Astrocyte (in vitro differentiated cells and primary cell): ENCODE results near the gene SLC2A13. TPM values are rescaled to one million over a fixed set of nuclear protein-coding genes. Genes with fewer than 3 reads are reported as not detected.

Experiments
- DNase-seq: peaks from one replicate; pipeline ENCODE4 v3.0.0-alpha.2; 2010; ENCODE audit warnings: low read depth
- FAIRE-seq: peaks from 2 replicates; lab custom pipeline; 2011; peaks lifted over from hg19 to GRCh38; lab: Jason Lieb, UNC
- H2AFZ ChIP-seq: 2 replicates; pipeline ENCODE4 v1.6.0; 2012; ENCODE audit warnings: low read depth, low read length, inconsistent platforms
- H3K27ac ChIP-seq: 2 replicates; pipeline ENCODE4 v1.5.1; 2011; ENCODE audit warnings: low read depth, low read length, inconsistent platforms
- H3K27me3 ChIP-seq: 2 replicates; pipeline ENCODE4 v1.6.0; 2011; ENCODE audit warnings: low read length, inconsistent platforms; ENCODE audit not compliant: insufficient read depth
- H3K36me3 ChIP-seq: 2 replicates; pipeline ENCODE4 v1.5.1; 2011; ENCODE audit warnings: low read length, inconsistent platforms; ENCODE audit not compliant: insufficient read depth
- H3K4me1 ChIP-seq: 2 replicates; pipeline ENCODE4 v1.5.1; 2011; ENCODE audit warnings: low read length, inconsistent platforms; ENCODE audit not compliant: insufficient read depth
- H3K4me2 ChIP-seq: 2 replicates; pipeline ENCODE4 v1.6.0; 2012; ENCODE audit warnings: low read length, inconsistent platforms
- H3K4me3 ChIP-seq: 2 replicates; pipeline ENCODE4 v1.5.1; 2011; ENCODE audit warnings: low read depth, mild to moderate bottlenecking, low read length, inconsistent platforms; ENCODE audit not compliant: insufficient read depth
- H3K79me2 ChIP-seq: 2 replicates; pipeline ENCODE4 v1.6.0; 2012; ENCODE audit warnings: mild to moderate bottlenecking, low read length, inconsistent platforms; ENCODE audit not compliant: insufficient read depth
- H3K9ac ChIP-seq: 2 replicates; pipeline ENCODE4 v1.6.0; 2012; ENCODE audit warnings: mild to moderate bottlenecking, low read length, inconsistent platforms
- H3K9me3 ChIP-seq: 2 replicates; pipeline ENCODE4 v1.5.1; 2012; ENCODE audit warnings: low read depth, mild to moderate bottlenecking, low read length, inconsistent platforms; ENCODE audit not compliant: insufficient read depth
- H4K20me1 ChIP-seq: 2 replicates; pipeline ENCODE4 v1.6.0; 2012; ENCODE audit warnings: low read length, inconsistent platforms; ENCODE audit not compliant: insufficient read depth
- H3K27ac Mint-ChIP-seq: one replicate; pipeline ENCODE4 v1.8.0; 2021; ENCODE audit warnings: mild to moderate bottlenecking, mixed read lengths; ENCODE audit not compliant: unreplicated experiment
- H3K27me3 Mint-ChIP-seq: one replicate; pipeline ENCODE4 v1.8.0; 2021; ENCODE audit warnings: low read depth, mixed read lengths; ENCODE audit not compliant: unreplicated experiment
- H3K36me3 Mint-ChIP-seq: one replicate; pipeline ENCODE4 v1.8.0; 2021; ENCODE audit warnings: low read depth, mixed read lengths; ENCODE audit not compliant: unreplicated experiment
- H3K4me1 Mint-ChIP-seq: one replicate; pipeline ENCODE4 v1.8.0; 2021; ENCODE audit warnings: low read depth, mixed read lengths; ENCODE audit not compliant: unreplicated experiment
- H3K4me3 Mint-ChIP-seq: one replicate; pipeline ENCODE4 v1.8.0; 2021; ENCODE audit warnings: mild to moderate bottlenecking, moderate library complexity, mixed read lengths; ENCODE audit not compliant: unreplicated experiment
- H3K9me3 Mint-ChIP-seq: one replicate; pipeline ENCODE4 v1.8.0; 2021; ENCODE audit warnings: mild to moderate bottlenecking, mixed read lengths; ENCODE audit not compliant: unreplicated experiment
- CTCF ChIP-seq: IDR thresholded peaks from 2 replicates; pipeline ENCODE4 v1.5.1; 2011; ENCODE audit warnings: low read depth, mild to moderate bottlenecking, inconsistent platforms, low read length, moderate library complexity; ENCODE audit not compliant: insufficient read depth
- EZH2 ChIP-seq: IDR thresholded peaks from 2 replicates; pipeline ENCODE4 v1.6.1; 2012; ENCODE audit warnings: mild to moderate bottlenecking, low read length, inconsistent platforms; ENCODE audit not compliant: insufficient read depth
- total RNA-seq: library from RNA; stranded (reverse); gene quantifications from 2 replicates; pipeline ENCODE4 v1.2.1, GENCODE V29; 2021

The SLC2A13 gene
- total RNA-seq, 1 donor from 2014 or later = 10.2 TPM

GRCh38 chr12:40015345-40015744 is 90.5 kb downstream of the SLC2A13 start:
- Histone ChIP-seq H3K27me3 (no peaks in the 10 kb centered on the region), H3K79me2 (no peaks in the 10 kb centered on the region), H4K20me1 (no peaks in the 10 kb centered on the region), H3K36me3 (no peaks in the 10 kb centered on the region), H3K4me3 (no peak overlapping the region), H3K27ac (no peak overlapping the region), H3K4me2 (no peak overlapping the region), H2AFZ (no peak overlapping the region), H3K9ac (no peak overlapping the region), H3K9me3 (no peaks in the 10 kb centered on the region), H3K4me1 (no peaks in the 10 kb centered on the region)
- Mint-ChIP-seq H3K4me1 (peaks cover 10% of the 10 kb centered on the region), H3K9me3 (no peaks in the 10 kb centered on the region), H3K27ac (no peak overlapping the region), H3K4me3 (no peak overlapping the region), H3K36me3 (no peaks in the 10 kb centered on the region), H3K27me3 (no peaks in the 10 kb centered on the region)
- DNase-seq (no peak), FAIRE-seq (no peak)
- no peak for TF ChIP-seq CTCF
- no peak for TF ChIP-seq EZH2

- DNase-seq = no peak
- no peaks in the 10 kb centered on the region for H3K27me3 Mint-ChIP-seq
- H3K27ac Mint-ChIP-seq = no peak overlapping the region
- no peaks in the 10 kb centered on the region for H3K36me3 Mint-ChIP-seq
- no peaks in the 10 kb centered on the region for H3K9me3 Mint-ChIP-seq
- Histone ChIP-seq H3K9me3 (no peaks in the 10 kb centered on the region), H3K4me2 (no peak overlapping the region), H3K27me3 (no peaks in the 10 kb centered on the region), H3K79me2 (no peaks in the 10 kb centered on the region), H3K4me3 (no peak overlapping the region), H3K36me3 (no peaks in the 10 kb centered on the region), H3K27ac (no peak overlapping the region), H3K9ac (no peak overlapping the region), H3K4me1 (no peaks in the 10 kb centered on the region), H4K20me1 (no peaks in the 10 kb centered on the region), H2AFZ (no peak overlapping the region)
- H3K4me1 Mint-ChIP-seq = peaks cover 10% of the 10 kb centered on the region
- H3K4me3 Mint-ChIP-seq = no peak overlapping the region
- TF ChIP-seq EZH2 = no peak
- no peak for TF ChIP-seq CTCF
- FAIRE-seq = no peak
Measured at GRCh38 chr12:40013847-40014246, 92.0 kb downstream of the SLC2A13 start.

GRCh38 chr12:40013292-40013691 is 92.6 kb downstream of the SLC2A13 start:
- Mint-ChIP-seq H3K9me3 (no peaks in the 10 kb centered on the region), H3K4me1 (peaks cover 10% of the 10 kb centered on the region), H3K27ac (no peak overlapping the region), H3K36me3 (no peaks in the 10 kb centered on the region), H3K4me3 (no peak overlapping the region), H3K27me3 (no peaks in the 10 kb centered on the region)
- no peak overlapping the region for H3K4me3 ChIP-seq
- no peaks in the 10 kb centered on the region for H3K27me3 ChIP-seq
- H3K79me2 ChIP-seq = no peaks in the 10 kb centered on the region
- FAIRE-seq (no peak), DNase-seq (no peak)
- H3K4me1 ChIP-seq = no peaks in the 10 kb centered on the region
- H3K27ac ChIP-seq = no peak overlapping the region
- H2AFZ ChIP-seq = no peak overlapping the region
- H4K20me1 ChIP-seq = no peaks in the 10 kb centered on the region
- H3K36me3 ChIP-seq = no peaks in the 10 kb centered on the region
- TF ChIP-seq EZH2 (no peak), CTCF (no peak)
- no peak overlapping the region for H3K9ac ChIP-seq
- H3K9me3 ChIP-seq = no peaks in the 10 kb centered on the region
- H3K4me2 ChIP-seq = no peak overlapping the region
